SK-N-SH treated with all-trans-retinoic acid at 6 μM for 48 hours (cell line): ENCODE data around the gene TNK2.

Experiments
- ARNTL ChIP-seq: fragments of 450-650 bp; formaldehyde crosslinking; IDR thresholded peaks from 2 replicates; pipeline ENCODE4 v1.5.0; 2020; ENCODE audit warnings: low read depth, mild to moderate bottlenecking, moderate library complexity, borderline replicate concordance
- ESRRG ChIP-seq: fragments of 250-450 bp; sonication (Bioruptor Pico); IDR thresholded peaks from 2 replicates; pipeline ENCODE4 v1.6.1; 2021; ENCODE audit warnings: mild to moderate bottlenecking
- ISL1 ChIP-seq: fragments of 250-450 bp; sonication (Bioruptor Pico); IDR thresholded peaks from 2 replicates; pipeline ENCODE4 v2.1.2; 2022; ENCODE audit warnings: mild to moderate bottlenecking, moderate library complexity
- OSR1 ChIP-seq: fragments of 250-450 bp; sonication (Bioruptor Pico); IDR thresholded peaks from 2 replicates; pipeline ENCODE4 v1.8.0; 2022; ENCODE audit warnings: moderate library complexity, mild to moderate bottlenecking, inconsistent platforms
- PATZ1 ChIP-seq: fragments of 250-450 bp; sonication (Bioruptor Pico); IDR thresholded peaks from 2 replicates; pipeline ENCODE4 v1.8.0; 2020; ENCODE audit warnings: mild to moderate bottlenecking, moderate library complexity, borderline replicate concordance
- PPARA ChIP-seq: fragments of 250-450 bp; sonication (Bioruptor Pico); IDR thresholded peaks from 2 replicates; pipeline ENCODE4 v1.5.0; 2020; ENCODE audit warnings: mild to moderate bottlenecking, borderline replicate concordance
- RARB ChIP-seq: fragments of 250-450 bp; sonication (Bioruptor Pico); IDR thresholded peaks from 2 replicates; pipeline ENCODE4 v1.8.0; 2021; ENCODE audit warnings: mild to moderate bottlenecking, moderate library complexity
- TSHZ2 ChIP-seq: fragments of 250-450 bp; sonication (Bioruptor Pico); IDR thresholded peaks from 2 replicates; pipeline ENCODE4 v1.5.0; 2020; ENCODE audit warnings: mild to moderate bottlenecking, moderate library complexity
- ZC3H10 ChIP-seq: fragments of 250-450 bp; sonication (Bioruptor Pico); IDR thresholded peaks from 2 replicates; pipeline ENCODE4 v1.5.1; 2021; ENCODE audit warnings: mild to moderate bottlenecking, moderate library complexity
- ZNF565 ChIP-seq: fragments of 450-650 bp; formaldehyde crosslinking; conservative IDR thresholded peaks from 2 replicates; pipeline ENCODE4 v1.5.0; 2020; ENCODE audit warnings: low read depth, mild to moderate bottlenecking, moderate library complexity
- ZNF70 ChIP-seq: fragments of 450-650 bp; formaldehyde crosslinking; IDR thresholded peaks from 2 replicates; pipeline ENCODE4 v1.5.0; 2020; ENCODE audit warnings: mild to moderate bottlenecking, moderate library complexity
- TF ChIP-seq, protein P1 (sequence below): fragments of 250-450 bp; sonication (Bioruptor Pico); IDR thresholded peaks from 2 replicates; pipeline ENCODE4 v1.5.1; 2020; ENCODE audit warnings: low read depth, mild to moderate bottlenecking, moderate library complexity
- TF ChIP-seq, protein P2 (sequence below): fragments of 250-450 bp; sonication (Bioruptor Pico); IDR thresholded peaks from 2 replicates; pipeline ENCODE4 v1.8.0; 2021; ENCODE audit warnings: low read depth, mild to moderate bottlenecking, moderate library complexity, borderline replicate concordance

DNA sequence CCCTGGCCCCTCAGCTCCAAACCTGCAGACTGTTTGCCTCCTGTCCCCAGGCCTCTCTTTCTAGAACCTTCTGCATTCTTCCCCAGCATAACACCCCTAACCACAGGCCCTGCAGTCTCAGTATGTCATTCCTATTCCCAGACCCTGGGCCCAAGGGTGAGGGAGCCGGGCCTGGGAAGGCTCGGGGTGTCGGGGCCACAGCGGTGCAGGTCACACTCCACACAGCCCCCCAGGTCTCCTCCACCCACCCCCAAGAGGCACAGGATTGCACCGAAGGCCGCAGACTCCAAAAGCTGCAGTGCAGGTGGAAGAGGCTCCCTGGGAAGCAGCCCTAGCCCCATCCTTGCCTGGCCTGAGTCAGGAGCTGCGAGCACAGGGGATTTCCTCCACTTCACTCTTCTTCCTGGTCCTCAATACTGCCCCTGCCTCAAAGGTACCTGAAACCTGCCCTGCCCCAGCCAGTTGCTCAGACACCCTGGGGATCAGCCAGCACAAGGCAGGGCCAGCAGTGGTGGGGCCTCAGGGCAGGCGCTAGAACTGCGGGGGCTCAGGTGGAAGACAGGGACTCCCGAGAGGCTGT is 31.1 kb downstream of the TNK2 start:
- TF ChIP-seq ARNTL (CRISPR knock-in tag): no peak
- TF ChIP-seq, protein P1, sequence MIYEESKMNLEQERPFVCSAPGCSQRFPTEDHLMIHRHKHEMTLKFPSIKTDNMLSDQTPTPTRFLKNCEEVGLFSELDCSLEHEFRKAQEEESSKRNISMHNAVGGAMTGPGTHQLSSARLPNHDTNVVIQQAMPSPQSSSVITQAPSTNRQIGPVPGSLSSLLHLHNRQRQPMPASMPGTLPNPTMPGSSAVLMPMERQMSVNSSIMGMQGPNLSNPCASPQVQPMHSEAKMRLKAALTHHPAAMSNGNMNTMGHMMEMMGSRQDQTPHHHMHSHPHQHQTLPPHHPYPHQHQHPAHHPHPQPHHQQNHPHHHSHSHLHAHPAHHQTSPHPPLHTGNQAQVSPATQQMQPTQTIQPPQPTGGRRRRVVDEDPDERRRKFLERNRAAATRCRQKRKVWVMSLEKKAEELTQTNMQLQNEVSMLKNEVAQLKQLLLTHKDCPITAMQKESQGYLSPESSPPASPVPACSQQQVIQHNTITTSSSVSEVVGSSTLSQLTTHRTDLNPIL: no peak
- no peak for TF ChIP-seq PATZ1 (CRISPR knock-in tag)
- TF ChIP-seq, protein P2, sequence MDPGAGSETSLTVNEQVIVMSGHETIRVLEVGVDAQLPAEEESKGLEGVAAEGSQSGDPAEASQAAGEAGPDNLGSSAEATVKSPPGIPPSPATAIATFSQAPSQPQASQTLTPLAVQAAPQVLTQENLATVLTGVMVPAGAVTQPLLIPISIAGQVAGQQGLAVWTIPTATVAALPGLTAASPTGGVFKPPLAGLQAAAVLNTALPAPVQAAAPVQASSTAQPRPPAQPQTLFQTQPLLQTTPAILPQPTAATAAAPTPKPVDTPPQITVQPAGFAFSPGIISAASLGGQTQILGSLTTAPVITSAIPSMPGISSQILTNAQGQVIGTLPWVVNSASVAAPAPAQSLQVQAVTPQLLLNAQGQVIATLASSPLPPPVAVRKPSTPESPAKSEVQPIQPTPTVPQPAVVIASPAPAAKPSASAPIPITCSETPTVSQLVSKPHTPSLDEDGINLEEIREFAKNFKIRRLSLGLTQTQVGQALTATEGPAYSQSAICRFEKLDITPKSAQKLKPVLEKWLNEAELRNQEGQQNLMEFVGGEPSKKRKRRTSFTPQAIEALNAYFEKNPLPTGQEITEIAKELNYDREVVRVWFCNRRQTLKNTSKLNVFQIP (CRISPR knock-in tag): no peak
- no peak for TF ChIP-seq ZNF70 (CRISPR knock-in tag)
- no peak for TF ChIP-seq ESRRG (CRISPR knock-in tag)
- TF ChIP-seq OSR1 (CRISPR knock-in tag): no peak
- no peak for TF ChIP-seq PPARA (CRISPR knock-in tag)
- no peak for TF ChIP-seq ISL1 (CRISPR knock-in tag)
- no peak for TF ChIP-seq TSHZ2 (CRISPR knock-in tag)
- TF ChIP-seq ZNF565 (CRISPR knock-in tag): no peak
- no peak for TF ChIP-seq ZC3H10 (CRISPR knock-in tag)
- no peak for TF ChIP-seq RARB
